SU-DHL-6 (cell line): ENCODE measurements around the gene GPR160.

ENCODE experiments used
- H2AFZ ChIP-seq: fragments of 200-600 bp; sonication (generic); 2 replicates; pipeline ENCODE4 v1.6.1; 2014; ENCODE audit warnings: low read depth, mild to moderate bottlenecking, moderate library complexity, mixed read lengths, antibody characterized with exemption, low read length; ENCODE audit not compliant: severe bottlenecking
- H3F3A ChIP-seq: fragments of 200-600 bp; shearing (Covaris generic); 2 replicates; pipeline ENCODE4 v1.6.0; 2016; ENCODE audit warnings: antibody characterized with exemption, mild to moderate bottlenecking; ENCODE audit not compliant: insufficient read depth
- H3K27ac ChIP-seq: fragments of 200-600 bp; sonication (generic); 2 replicates; pipeline ENCODE4 v1.5.1; 2016; ENCODE audit warnings: low read depth, mild to moderate bottlenecking, low read length, moderate library complexity, mixed read lengths
- H3K27me3 ChIP-seq: fragments of 200-600 bp; sonication (generic), shearing (Covaris generic); 2 replicates; pipeline ENCODE4 v1.6.0; 2014; ENCODE audit warnings: mild to moderate bottlenecking, low read length
- H3K36me3 ChIP-seq: fragments of 200-600 bp; sonication (generic); 2 replicates; pipeline ENCODE4 v1.6.1; 2014; ENCODE audit warnings: mild to moderate bottlenecking, low read length, mixed read lengths
- H3K4me2 ChIP-seq: fragments of 300-600, 200-600 bp; shearing (Covaris generic), sonication (generic); 2 replicates; pipeline ENCODE4 v1.6.0; 2014; ENCODE audit warnings: low read length, low read depth, mild to moderate bottlenecking; ENCODE audit not compliant: poor library complexity, severe bottlenecking
- H3K4me3 ChIP-seq: fragments of 200-600 bp; sonication (generic); 2 replicates; pipeline ENCODE4 v1.5.1; 2014; ENCODE audit warnings: antibody characterized with exemption, low read length, mild to moderate bottlenecking, mixed read lengths; ENCODE audit not compliant: insufficient read depth, poor library complexity, severe bottlenecking
- H3K79me2 ChIP-seq: fragments of 200-600 bp; sonication (generic); 2 replicates; pipeline ENCODE4 v1.6.1; 2014; ENCODE audit warnings: mild to moderate bottlenecking, low read length, moderate library complexity; ENCODE audit not compliant: insufficient read depth
- H3K9ac ChIP-seq: fragments of 200-600 bp; sonication (generic); 2 replicates; pipeline ENCODE4 v1.7.0; 2014; ENCODE audit warnings: mild to moderate bottlenecking, low read length
- H3K9me2 ChIP-seq: fragments of 200-600 bp; sonication (generic); replicated peaks from 2 replicates; pipeline ENCODE4 v1.6.1; 2014; ENCODE audit warnings: low read length; ENCODE audit not compliant: insufficient read depth
- H3K9me3 ChIP-seq: fragments of 200-600 bp; sonication (generic); 2 replicates; pipeline ENCODE4 v1.6.1; 2014; ENCODE audit warnings: low read length, mixed read lengths; ENCODE audit not compliant: insufficient read depth
- H4K20me1 ChIP-seq: fragments of 200-600 bp; sonication (generic); 2 replicates; pipeline ENCODE4 v1.6.1; 2014; ENCODE audit warnings: low read depth, mild to moderate bottlenecking, antibody characterized with exemption, low read length, moderate library complexity, mixed read lengths
- CTCF ChIP-seq: fragments of 200-600 bp; sonication (generic); IDR thresholded peaks from one replicate; pipeline ENCODE4 v1.5.1; 2017; ENCODE audit warnings: antibody characterized with exemption, mild to moderate bottlenecking, low read length, moderate library complexity; ENCODE audit not compliant: insufficient read depth, poor library complexity, severe bottlenecking
- EZH2phosphoT487 ChIP-seq: fragments of 200-600 bp; sonication (generic), shearing (Covaris generic); conservative IDR thresholded peaks from 2 replicates; pipeline ENCODE4 v1.6.1; 2018; ENCODE audit warnings: mild to moderate bottlenecking, antibody characterized with exemption, low read length, moderate library complexity, mixed read lengths

Gene GPR160

GRCh38 chr3:170043506-170043905 is 5.7 kb downstream of the GPR160 start:
- no peaks in the 10 kb centered on the region for H3K79me2 ChIP-seq
- H3K4me3 ChIP-seq = no peak overlapping the region
- H3K9me2 ChIP-seq = no peaks in the 10 kb centered on the region
- H3K36me3 ChIP-seq = no peaks in the 10 kb centered on the region
- H4K20me1 ChIP-seq = no peaks in the 10 kb centered on the region
- no peak overlapping the region for H3K9ac ChIP-seq
- no peaks in the 10 kb centered on the region for H3K27me3 ChIP-seq
- no peak overlapping the region for H2AFZ ChIP-seq
- H3F3A ChIP-seq = peaks cover 11% of the 10 kb centered on the region; the same call in 1 of the 2 replicates
- H3K27ac ChIP-seq = no peak overlapping the region
- no peaks in the 10 kb centered on the region for H3K9me3 ChIP-seq
- H3K4me2 ChIP-seq = no peak overlapping the region
- TF ChIP-seq EZH2phosphoT487 (no peak), CTCF (no peak)

DNA sequence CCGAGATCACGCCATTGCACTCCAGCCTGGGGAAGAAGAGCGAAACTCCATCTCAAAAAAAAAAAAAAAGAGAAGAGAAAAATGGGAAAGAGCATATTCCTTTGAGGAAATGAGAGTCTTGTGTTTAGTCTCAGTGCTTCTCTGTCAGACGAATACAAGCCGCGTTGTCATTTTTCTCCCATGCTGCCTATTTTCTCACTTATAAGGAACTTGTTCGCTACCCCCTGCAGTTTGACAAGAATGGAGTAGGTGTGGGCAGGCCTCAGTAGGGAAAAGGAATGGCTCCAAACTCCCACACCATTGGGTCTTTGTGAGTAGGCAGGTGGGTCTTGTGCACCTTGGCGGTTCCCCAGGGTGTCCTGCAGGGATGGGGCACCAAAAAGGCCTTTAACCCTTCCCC is 6.5 kb downstream of the GPR160 start:
- TF ChIP-seq EZH2phosphoT487 = no peak
- TF ChIP-seq CTCF = no peak
- H3K27me3 ChIP-seq = no peaks in the 10 kb centered on the region
- no peak overlapping the region for H3K9ac ChIP-seq
- peak overlapping the region; percentile 24 for H3K4me2 ChIP-seq
- no peaks in the 10 kb centered on the region for H3K36me3 ChIP-seq
- H3K79me2 ChIP-seq = no peaks in the 10 kb centered on the region
- no peak overlapping the region for H2AFZ ChIP-seq
- no peak overlapping the region for H3K4me3 ChIP-seq
- H4K20me1 ChIP-seq = no peaks in the 10 kb centered on the region
- H3F3A ChIP-seq = 0 out of 2 replicates have a peak, but pooled peaks cover 4% of the 10 kb centered on the region
- H3K9me3 ChIP-seq = no peaks in the 10 kb centered on the region
- H3K27ac ChIP-seq = peak overlapping the region; percentile 17; the same call in 1 of the 2 replicates
- H3K9me2 ChIP-seq = no peaks in the 10 kb centered on the region

- peak overlapping the region; percentile 17; the same call in 1 of the 2 replicates for H3K27ac ChIP-seq
These were observed 7.0 kb downstream of the GPR160 start for GRCh38 chr3:170044795-170045244.

More at GRCh38 chr3:170044795-170045244, 7.0 kb downstream of the GPR160 start:
- H3K9me2 ChIP-seq = no peaks in the 10 kb centered on the region
- H3K4me3 ChIP-seq = no peak overlapping the region
- H4K20me1 ChIP-seq = no peaks in the 10 kb centered on the region
- peak overlapping the region; percentile 4 for H2AFZ ChIP-seq
- no peaks in the 10 kb centered on the region for H3K36me3 ChIP-seq
- H3F3A ChIP-seq = 0 out of 2 replicates have a peak, but pooled peaks cover under 1% of the 10 kb centered on the region
- H3K27me3 ChIP-seq = no peaks in the 10 kb centered on the region
- peak overlapping the region; percentile 24 for H3K4me2 ChIP-seq
- TF ChIP-seq EZH2phosphoT487 = no peak
- no peak for TF ChIP-seq CTCF
- no peak overlapping the region for H3K9ac ChIP-seq
- no peaks in the 10 kb centered on the region for H3K79me2 ChIP-seq
- H3K9me3 ChIP-seq = no peaks in the 10 kb centered on the region
